IMR-90 (cell line): ENCODE data around the gene TNS1.

Experiments used
- CEBPB ChIP-seq: IDR thresholded peaks from 2 replicates; pipeline ENCODE4 v1.6.1; 2012; ENCODE audit warnings: low read depth, low read length, improper control_type of control experiment
- CTCF ChIP-seq: conservative IDR thresholded peaks from 2 replicates; pipeline ENCODE4 v1.5.1; 2012; ENCODE audit warnings: mild to moderate bottlenecking, low read depth, low read length, improper control_type of control experiment
- MAZ ChIP-seq: IDR thresholded peaks from 2 replicates; pipeline ENCODE4 v1.6.1; 2012; ENCODE audit warnings: low read depth, mild to moderate bottlenecking, low read length, improper control_type of control experiment, moderate library complexity, borderline replicate concordance
- POLR2A ChIP-seq: IDR thresholded peaks from 2 replicates; pipeline ENCODE4 v1.6.1; 2012; ENCODE audit warnings: mild to moderate bottlenecking, low read depth, low read length
- RCOR1 ChIP-seq: IDR thresholded peaks from 2 replicates; pipeline ENCODE4 v1.6.1; 2012; ENCODE audit warnings: mild to moderate bottlenecking, low read length, improper control_type of control experiment; ENCODE audit not compliant: insufficient replicate concordance
- SMC3 ChIP-seq: fragments of 150-350 bp; IDR thresholded peaks from 2 replicates; pipeline ENCODE4 v1.6.1; 2016; ENCODE audit warnings: low read depth, mild to moderate bottlenecking, antibody characterized with exemption, low read length, moderate library complexity

- TF ChIP-seq POLR2A (no peak), CTCF (no peak), CEBPB (no peak), SMC3 (no peak), MAZ (no peak), RCOR1 (no peak)
Observed at GRCh38 chr2:217832987-217833386, 169.8 kb downstream of the TNS1 start.
